DMS153 treated with DMSO at 0.1 percent for 48 hours (cell line): ENCODE data around the gene CTAGE6.
"Not testable (repeated sequence)": the region's sequence is repeated elsewhere in the genome, so short reads cannot be mapped to it uniquely, and the experiment has no call there.

Experiments used
- DNase-seq: peaks from one replicate; lab custom pipeline; 2025; ENCODE audit not compliant: unreplicated experiment; lab: John Stamatoyannopoulos, UW

The CTAGE6 gene

DNA sequence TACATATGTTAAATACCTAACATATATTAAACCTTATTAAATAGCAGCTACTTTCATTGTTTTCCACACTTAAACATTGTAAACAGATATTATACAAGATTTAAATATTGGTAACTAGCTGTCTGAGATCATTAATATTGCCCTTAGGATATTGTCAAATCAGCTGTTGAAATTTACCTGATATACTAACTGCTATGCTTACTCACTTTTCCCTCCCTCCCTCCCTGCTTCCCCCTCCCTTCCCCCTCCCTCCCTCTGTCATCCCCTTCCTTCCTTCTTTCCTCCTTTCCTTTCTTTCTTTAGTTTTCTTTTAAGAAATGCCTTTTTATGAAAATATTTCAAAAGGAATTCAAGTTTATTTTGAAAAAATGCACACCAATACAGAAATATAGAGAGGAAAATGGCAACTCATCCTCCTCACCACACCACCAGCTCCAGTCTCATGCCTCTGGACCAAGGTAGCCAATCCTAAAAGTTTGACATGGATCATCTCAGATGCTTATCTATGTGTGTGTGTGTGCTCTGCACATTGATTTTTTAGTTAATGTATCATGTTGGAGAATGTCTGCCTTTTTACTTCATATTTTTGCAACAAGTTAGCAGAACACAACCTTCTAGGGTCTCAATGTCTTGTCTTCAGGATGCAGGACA, 41.8 kb downstream of the CTAGE6 start:
- DNase-seq = not testable (repeated sequence)

DNA sequence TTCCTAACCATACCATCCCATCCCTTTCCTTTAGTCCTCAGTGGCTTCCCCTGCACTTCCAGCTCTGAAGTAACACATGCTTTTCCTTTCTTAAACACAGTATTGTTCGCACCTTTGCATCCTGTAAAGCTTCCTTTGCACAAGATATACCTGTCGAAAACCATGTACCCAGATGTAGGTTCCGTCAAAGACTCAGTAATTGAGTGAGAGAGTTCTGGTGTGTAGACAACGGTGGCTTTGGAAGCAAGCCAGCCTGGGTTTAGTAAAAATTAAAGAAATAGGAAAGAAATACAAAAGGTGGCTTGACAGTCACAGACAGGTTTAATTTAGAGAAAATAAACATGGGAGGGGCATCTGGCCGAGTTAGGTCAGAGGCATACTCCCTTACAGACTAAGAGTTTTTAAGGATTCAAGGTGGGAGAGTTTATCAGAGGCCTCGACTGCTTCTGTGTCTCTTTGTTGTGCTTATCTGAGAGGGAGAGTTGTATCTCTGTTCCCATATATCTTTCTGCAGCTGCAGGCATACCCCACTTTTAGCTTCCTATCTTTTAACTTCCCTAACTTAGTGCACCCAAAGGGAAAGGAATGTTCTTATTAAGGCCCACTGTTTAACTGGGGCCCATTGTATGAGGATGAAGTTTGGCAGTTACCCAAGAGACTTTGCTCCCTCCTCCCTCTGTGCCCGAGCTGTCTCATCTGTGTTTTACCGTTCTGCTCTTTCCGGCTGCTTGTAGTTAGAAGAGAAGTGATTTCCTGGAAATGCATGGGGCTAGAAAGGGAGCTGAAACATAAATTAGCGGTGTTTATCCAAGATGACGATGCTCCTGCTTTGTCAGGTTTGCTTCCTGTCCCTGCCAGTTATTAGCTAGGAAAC, 42.7 kb downstream of the CTAGE6 start:
- DNase-seq = not testable (repeated sequence)

DNA sequence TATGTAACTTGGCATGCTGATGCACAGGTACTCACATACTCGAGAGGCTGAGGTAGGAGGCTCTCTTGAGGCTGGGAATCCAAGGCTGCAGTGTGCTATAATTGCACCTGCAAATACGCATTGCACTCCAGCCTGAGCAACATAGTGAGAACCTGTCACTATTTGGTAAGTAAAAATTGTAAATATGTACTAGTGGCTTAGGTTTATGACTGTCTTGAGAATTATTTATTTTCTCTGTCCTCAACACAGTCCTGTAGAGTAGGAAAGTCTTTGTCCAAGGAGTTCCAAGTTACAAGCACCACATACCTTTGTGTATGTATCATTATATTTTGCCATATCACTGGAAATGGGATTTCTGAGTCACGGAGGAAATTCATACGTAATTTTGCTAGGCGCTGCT, 45.1 kb downstream of the CTAGE6 start:
- not testable (repeated sequence) for DNase-seq

DNA sequence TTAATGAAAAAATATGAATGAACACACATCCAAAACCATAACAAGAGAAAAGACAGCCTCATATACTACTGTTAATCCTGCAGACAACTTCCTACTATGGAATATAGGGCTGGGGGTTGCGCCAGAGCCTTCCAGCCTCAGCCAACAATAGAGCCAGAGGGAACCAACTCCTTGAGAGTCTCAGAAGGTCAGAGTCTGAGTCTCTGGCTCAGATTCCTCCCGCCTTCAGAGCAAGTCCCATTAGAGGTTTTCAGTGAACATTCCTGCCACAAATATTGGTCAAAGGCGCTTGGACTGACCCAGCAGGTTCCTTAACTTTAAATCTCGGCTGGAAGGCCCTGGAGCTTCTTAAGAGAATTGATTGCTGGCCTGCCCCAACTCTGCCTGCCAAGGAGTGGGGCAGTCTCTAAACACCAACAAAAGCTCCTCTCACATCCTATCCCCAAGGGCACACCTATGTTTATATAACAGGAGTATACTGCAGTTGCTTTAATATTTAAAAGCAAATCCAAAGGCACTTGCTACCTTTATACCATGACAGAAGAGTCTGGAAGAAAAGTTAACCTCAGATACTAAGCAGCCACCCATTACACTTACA, 45.7 kb downstream of the CTAGE6 start:
- DNase-seq = not testable (repeated sequence)

DNA sequence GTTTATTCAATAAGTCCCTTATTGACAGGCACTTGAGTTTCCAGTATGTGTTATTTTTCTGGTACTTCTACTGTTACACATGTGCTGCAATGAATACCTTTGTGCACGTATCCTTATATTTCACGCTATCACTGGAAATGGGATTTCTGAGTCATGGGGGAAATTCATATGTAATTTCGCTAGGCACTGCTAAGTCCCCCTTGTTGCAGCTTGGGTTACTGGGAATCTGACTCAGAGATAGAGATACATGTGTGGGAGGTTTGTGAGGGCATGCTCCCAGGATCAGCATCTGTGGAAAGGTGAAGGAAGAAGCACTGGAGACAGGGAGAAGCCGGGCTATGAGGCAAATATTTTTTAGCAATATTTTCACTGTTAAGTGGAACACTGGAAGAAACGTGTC, 47.6 kb downstream of the CTAGE6 start:
- not testable (repeated sequence) for DNase-seq
